Activated T-helper 1 cell treated with anti-CD3 and anti-CD28 coated beads, Interleukin-12 subunit alpha, Interleukin-12 subunit beta, Interleukin-2, Interleukin-4 antibody, amounts not matched to agents 30 ng/mL and 10 ng/mL and 1 ng/mL, durations not matched to agents 14 hours and 24 hours and 36 hours (primary cell): Measurements from ENCODE around the gene NUDT8. TPM values are rescaled to one million over a fixed set of nuclear protein-coding genes. Genes with fewer than 3 reads are reported as not detected.
"Not testable (repeated sequence)": the region's sequence is repeated elsewhere in the genome, so short reads cannot be mapped to it uniquely, and the experiment has no call there.

Source experiments
- DNase-seq: peaks from one replicate; pipeline ENCODE4 v3.0.0; 2021; ENCODE audit warnings: low spot score
- H3K27ac Mint-ChIP-seq: one replicate; pipeline ENCODE4 v1.8.0; 2021; ENCODE audit warnings: mild to moderate bottlenecking, mixed read lengths
- H3K27me3 Mint-ChIP-seq: one replicate; pipeline ENCODE4 v1.8.0; 2022; ENCODE audit warnings: mild to moderate bottlenecking, moderate library complexity, mixed read lengths; ENCODE audit not compliant: insufficient read depth
- H3K36me3 Mint-ChIP-seq: one replicate; pipeline ENCODE4 v1.8.0; 2021; ENCODE audit warnings: low read depth, mixed read lengths
- H3K4me1 Mint-ChIP-seq: one replicate; pipeline ENCODE4 v1.8.0; 2021; ENCODE audit warnings: low read depth, mixed read lengths
- H3K4me3 Mint-ChIP-seq: one replicate; pipeline ENCODE4 v1.8.0; 2021; ENCODE audit warnings: mild to moderate bottlenecking, moderate library complexity, mixed read lengths
- H3K9me3 Mint-ChIP-seq: one replicate; pipeline ENCODE4 v1.8.0; 2021; ENCODE audit warnings: mixed read lengths
- intact Hi-C: fragments of 100-400 bp; cut with micrococcal nuclease; formaldehyde crosslinking; loops from one replicate; pipeline ENCODE4 v1.15.1; 2024
- total RNA-seq: library from RNA; stranded (reverse); gene quantifications from 2 replicates; pipeline ENCODE4 v1.2.3, GENCODE V29; 2022

Gene NUDT8
- total RNA-seq, 1 donor from 2014 or later: 19.9 TPM

- not testable (repeated sequence) for H3K27me3 Mint-ChIP-seq, H3K9me3 Mint-ChIP-seq, H3K27ac Mint-ChIP-seq, H3K36me3 Mint-ChIP-seq, DNase-seq, H3K4me3 Mint-ChIP-seq
- intact Hi-C loops: loop anchor here (5.0 kb wide), 1 partner anchor 86 kb away; no protein-coding TSS in a partner anchor
- H3K4me1 Mint-ChIP-seq: peaks cover 10% of the 10 kb centered on the region
Observed at GRCh38 chr11:67626131-67626833, 3.5 kb downstream of the NUDT8 start.

GRCh38 chr11:67623795-67624194, 5.9 kb downstream of the NUDT8 start:
- H3K27me3 Mint-ChIP-seq, intact Hi-C loops, DNase-seq, H3K36me3 Mint-ChIP-seq, H3K4me3 Mint-ChIP-seq, H3K9me3 Mint-ChIP-seq, H3K27ac Mint-ChIP-seq: not testable (repeated sequence)
- peaks cover 11% of the 10 kb centered on the region for H3K4me1 Mint-ChIP-seq

- H3K36me3 Mint-ChIP-seq, H3K4me3 Mint-ChIP-seq, DNase-seq, H3K9me3 Mint-ChIP-seq, H3K27ac Mint-ChIP-seq, H3K27me3 Mint-ChIP-seq, intact Hi-C loops: not testable (repeated sequence)
- peaks cover 13% of the 10 kb centered on the region for H3K4me1 Mint-ChIP-seq
Observed at GRCh38 chr11:67622905-67623304, 6.8 kb downstream of the NUDT8 start.

- DNase-seq: not testable (repeated sequence)
Observed at GRCh38 chr11:67621928-67622327, 7.8 kb downstream of the NUDT8 start.

GRCh38 chr11:67620621-67621020, 9.1 kb downstream of the NUDT8 start:
- H3K36me3 Mint-ChIP-seq, intact Hi-C loops, H3K4me3 Mint-ChIP-seq, DNase-seq, H3K27ac Mint-ChIP-seq, H3K9me3 Mint-ChIP-seq, H3K27me3 Mint-ChIP-seq: not testable (repeated sequence)
- H3K4me1 Mint-ChIP-seq: peaks cover 15% of the 10 kb centered on the region

More at GRCh38 chr11:67621928-67622327, 7.8 kb downstream of the NUDT8 start:
- peaks cover 15% of the 10 kb centered on the region for H3K4me1 Mint-ChIP-seq
- H3K4me3 Mint-ChIP-seq, intact Hi-C loops, H3K36me3 Mint-ChIP-seq, H3K27ac Mint-ChIP-seq, H3K27me3 Mint-ChIP-seq, H3K9me3 Mint-ChIP-seq: not testable (repeated sequence)

- H3K4me1 Mint-ChIP-seq, H3K27me3 Mint-ChIP-seq, H3K4me3 Mint-ChIP-seq, DNase-seq, H3K27ac Mint-ChIP-seq, H3K36me3 Mint-ChIP-seq, H3K9me3 Mint-ChIP-seq, intact Hi-C loops: not testable (repeated sequence)
Observed at GRCh38 chr11:67619683-67620618, 9.8 kb downstream of the NUDT8 start.

GRCh38 chr11:67618901-67619659, 10.7 kb downstream of the NUDT8 start:
- H3K27me3 Mint-ChIP-seq, intact Hi-C loops, H3K9me3 Mint-ChIP-seq, DNase-seq, H3K36me3 Mint-ChIP-seq, H3K27ac Mint-ChIP-seq, H3K4me3 Mint-ChIP-seq: not testable (repeated sequence)
- peaks cover 17% of the 10 kb centered on the region for H3K4me1 Mint-ChIP-seq

GRCh38 chr11:67617243-67617953, 12.3 kb downstream of the NUDT8 start:
- H3K27me3 Mint-ChIP-seq: no peaks in the 10 kb centered on the region
- H3K27ac Mint-ChIP-seq: no peak overlapping the region
- H3K36me3 Mint-ChIP-seq: peaks cover 11% of the 10 kb centered on the region
- no peak overlapping the region for H3K4me3 Mint-ChIP-seq
- DNase-seq: no peak
- intact Hi-C loops: no loop called here
- H3K9me3 Mint-ChIP-seq: no peaks in the 10 kb centered on the region
- peaks cover 29% of the 10 kb centered on the region for H3K4me1 Mint-ChIP-seq

GRCh38 chr11:67616431-67617242, 13.1 kb downstream of the NUDT8 start:
- Mint-ChIP-seq H3K27me3 (no peaks in the 10 kb centered on the region), H3K4me1 (peaks cover 29% of the 10 kb centered on the region), H3K4me3 (no peak overlapping the region), H3K36me3 (peaks cover 12% of the 10 kb centered on the region), H3K27ac (no peak overlapping the region), H3K9me3 (no peaks in the 10 kb centered on the region)
- no peak for DNase-seq
- intact Hi-C loops: no loop called here

- Mint-ChIP-seq H3K27me3 (no peaks in the 10 kb centered on the region), H3K27ac (no peak overlapping the region), H3K4me1 (peaks cover 27% of the 10 kb centered on the region), H3K9me3 (no peaks in the 10 kb centered on the region), H3K4me3 (no peak overlapping the region), H3K36me3 (peaks cover 14% of the 10 kb centered on the region)
- DNase-seq: no peak
- intact Hi-C loops: no loop called here
Observed at GRCh38 chr11:67615728-67616430, 13.9 kb downstream of the NUDT8 start.
